Neural crest cell (in vitro differentiated cells): ENCODE measurements around the gene PELI3. TPM values are rescaled to one million over a fixed set of nuclear protein-coding genes. Genes with fewer than 3 reads are reported as not detected.

Source experiments
- DNase-seq: peaks from one replicate; pipeline ENCODE4 v3.0.0; 2021; ENCODE audit warnings: low read depth, mixed read lengths, low spot score
- H3K27ac Mint-ChIP-seq: one replicate; pipeline ENCODE4 v1.8.0; 2021; ENCODE audit warnings: mild to moderate bottlenecking, mixed read lengths; ENCODE audit not compliant: unreplicated experiment
- H3K27me3 Mint-ChIP-seq: 2 replicates; pipeline ENCODE4 v1.8.0; 2021; ENCODE audit warnings: low read depth, mild to moderate bottlenecking, mixed read lengths
- H3K36me3 Mint-ChIP-seq: 2 replicates; pipeline ENCODE4 v1.8.0; 2021; ENCODE audit warnings: low read depth, mild to moderate bottlenecking, mixed read lengths
- H3K4me1 Mint-ChIP-seq: 2 replicates; pipeline ENCODE4 v1.8.0; 2021; ENCODE audit warnings: mixed read lengths
- H3K4me3 Mint-ChIP-seq: one replicate; pipeline ENCODE4 v1.8.0; 2021; ENCODE audit warnings: mild to moderate bottlenecking, mixed read lengths
- H3K9me3 Mint-ChIP-seq: 2 replicates; pipeline ENCODE4 v1.8.0; 2021; ENCODE audit warnings: mixed read lengths
- total RNA-seq: library from RNA; stranded (reverse); gene quantifications from 2 replicates; pipeline ENCODE4 v1.2.1, GENCODE V29; 2021
- TF ChIP-seq, protein P1 (sequence below): fragments of 200-600 bp; sonication (generic); conservative IDR thresholded peaks from 2 replicates; pipeline ENCODE4 v1.5.0; 2021; ENCODE audit warnings: antibody characterized with exemption, mild to moderate bottlenecking

PELI3 gene
- total RNA-seq, 1 donor from 2014 or later: 13.3 TPM

DNA sequence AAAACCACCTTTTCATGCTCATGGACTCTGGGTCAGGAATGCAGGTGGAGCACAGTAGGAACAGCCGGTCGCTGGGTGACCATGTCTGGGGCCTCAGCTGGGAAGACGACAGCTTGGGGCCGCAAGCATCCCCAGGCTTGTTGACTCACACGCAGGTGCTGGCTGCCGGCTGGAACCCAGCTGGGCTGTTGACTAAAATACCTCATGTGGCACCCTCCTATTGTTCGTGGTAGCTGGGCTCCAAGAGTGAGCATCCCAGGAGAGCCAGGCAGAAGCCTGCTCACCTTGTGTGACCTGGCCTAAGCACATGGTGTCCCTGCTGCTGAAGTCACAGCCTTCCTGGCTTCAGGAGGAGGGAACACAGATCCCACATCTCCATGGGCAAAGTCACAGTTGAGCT lies 22.9 kb downstream of the PELI3 start:
- H3K27me3 Mint-ChIP-seq: no peaks in the 10 kb centered on the region
- no peaks in the 10 kb centered on the region for H3K9me3 Mint-ChIP-seq
- TF ChIP-seq, protein P1, sequence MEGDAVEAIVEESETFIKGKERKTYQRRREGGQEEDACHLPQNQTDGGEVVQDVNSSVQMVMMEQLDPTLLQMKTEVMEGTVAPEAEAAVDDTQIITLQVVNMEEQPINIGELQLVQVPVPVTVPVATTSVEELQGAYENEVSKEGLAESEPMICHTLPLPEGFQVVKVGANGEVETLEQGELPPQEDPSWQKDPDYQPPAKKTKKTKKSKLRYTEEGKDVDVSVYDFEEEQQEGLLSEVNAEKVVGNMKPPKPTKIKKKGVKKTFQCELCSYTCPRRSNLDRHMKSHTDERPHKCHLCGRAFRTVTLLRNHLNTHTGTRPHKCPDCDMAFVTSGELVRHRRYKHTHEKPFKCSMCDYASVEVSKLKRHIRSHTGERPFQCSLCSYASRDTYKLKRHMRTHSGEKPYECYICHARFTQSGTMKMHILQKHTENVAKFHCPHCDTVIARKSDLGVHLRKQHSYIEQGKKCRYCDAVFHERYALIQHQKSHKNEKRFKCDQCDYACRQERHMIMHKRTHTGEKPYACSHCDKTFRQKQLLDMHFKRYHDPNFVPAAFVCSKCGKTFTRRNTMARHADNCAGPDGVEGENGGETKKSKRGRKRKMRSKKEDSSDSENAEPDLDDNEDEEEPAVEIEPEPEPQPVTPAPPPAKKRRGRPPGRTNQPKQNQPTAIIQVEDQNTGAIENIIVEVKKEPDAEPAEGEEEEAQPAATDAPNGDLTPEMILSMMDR: no peak
- peaks cover 6% of the 10 kb centered on the region for H3K36me3 Mint-ChIP-seq
- no peaks in the 10 kb centered on the region for H3K4me1 Mint-ChIP-seq
- no peak overlapping the region for H3K4me3 Mint-ChIP-seq
- no peak overlapping the region for H3K27ac Mint-ChIP-seq
- no peak for DNase-seq

DNA sequence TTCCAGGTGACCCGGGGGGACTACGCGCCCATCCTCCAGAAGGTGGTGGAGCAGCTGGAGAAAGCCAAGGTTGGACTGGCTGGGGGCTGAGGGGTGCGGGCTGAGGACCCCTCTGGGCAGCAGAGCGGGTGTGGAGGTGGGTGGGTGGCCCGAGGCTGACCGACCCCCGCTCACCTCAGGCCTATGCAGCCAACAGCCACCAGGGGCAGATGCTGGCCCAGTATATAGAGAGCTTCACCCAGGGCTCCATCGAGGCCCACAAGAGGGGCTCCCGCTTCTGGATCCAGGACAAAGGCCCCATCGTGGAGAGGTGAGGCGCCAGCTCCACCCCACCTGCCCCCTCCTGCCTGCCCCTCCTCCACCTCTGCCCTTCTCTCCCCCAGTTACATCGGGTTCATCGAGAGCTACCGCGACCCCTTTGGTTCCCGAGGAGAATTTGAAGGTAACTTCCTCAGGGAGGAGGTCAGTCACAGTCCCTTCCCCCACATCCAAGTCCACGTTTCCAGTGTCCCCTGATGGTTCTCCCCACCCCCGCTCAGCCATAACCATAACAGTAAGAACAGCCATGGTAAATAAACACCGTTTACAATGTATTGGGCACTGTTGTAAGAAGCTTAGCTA lies 24.7 kb downstream of the PELI3 start:
- TF ChIP-seq, protein P1: peak; percentile 58
- Mint-ChIP-seq H3K27ac (no peak overlapping the region), H3K4me1 (no peaks in the 10 kb centered on the region), H3K36me3 (peaks cover 6% of the 10 kb centered on the region), H3K27me3 (no peaks in the 10 kb centered on the region), H3K4me3 (no peak overlapping the region), H3K9me3 (no peaks in the 10 kb centered on the region)
- no peak for DNase-seq

DNA sequence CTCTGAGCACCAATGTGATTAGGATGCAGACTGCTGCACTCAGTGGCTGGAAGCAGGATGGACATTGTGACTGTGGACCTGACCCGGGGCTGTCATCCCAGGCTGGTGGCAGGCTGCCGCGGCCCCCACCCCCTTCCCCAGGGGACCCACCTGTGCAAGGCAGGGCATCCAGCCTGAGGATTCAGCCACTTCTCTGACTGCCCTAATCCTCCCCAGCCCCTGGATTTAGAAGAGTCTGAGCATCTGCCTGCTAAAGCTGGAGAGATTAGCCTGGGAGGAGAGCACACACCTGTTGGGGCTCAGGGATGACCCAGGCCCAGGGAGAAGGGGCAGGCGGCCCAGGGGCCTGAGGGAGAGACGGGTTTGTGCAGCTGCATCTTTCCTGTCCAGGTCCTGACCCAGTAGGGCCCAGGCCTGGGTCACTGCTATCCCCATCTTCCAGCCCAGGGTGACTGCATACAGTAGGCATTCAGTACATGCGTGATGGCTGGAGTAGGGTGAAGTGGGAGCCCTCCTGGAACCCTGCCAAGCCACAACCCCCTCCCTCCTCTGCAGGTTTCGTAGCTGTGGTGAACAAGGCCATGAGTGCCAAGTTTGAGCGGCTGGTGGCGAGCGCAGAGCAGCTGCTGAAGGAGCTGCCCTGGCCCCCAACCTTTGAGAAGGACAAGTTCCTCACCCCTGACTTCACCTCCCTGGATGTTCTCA lies 25.6 kb downstream of the PELI3 start:
- no peaks in the 10 kb centered on the region for H3K27me3 Mint-ChIP-seq
- no peak overlapping the region for H3K4me3 Mint-ChIP-seq
- H3K4me1 Mint-ChIP-seq: no peaks in the 10 kb centered on the region
- H3K27ac Mint-ChIP-seq: no peak overlapping the region
- TF ChIP-seq, protein P1: no peak
- DNase-seq: no peak
- peaks cover 10% of the 10 kb centered on the region for H3K36me3 Mint-ChIP-seq
- H3K9me3 Mint-ChIP-seq: no peaks in the 10 kb centered on the region

DNA sequence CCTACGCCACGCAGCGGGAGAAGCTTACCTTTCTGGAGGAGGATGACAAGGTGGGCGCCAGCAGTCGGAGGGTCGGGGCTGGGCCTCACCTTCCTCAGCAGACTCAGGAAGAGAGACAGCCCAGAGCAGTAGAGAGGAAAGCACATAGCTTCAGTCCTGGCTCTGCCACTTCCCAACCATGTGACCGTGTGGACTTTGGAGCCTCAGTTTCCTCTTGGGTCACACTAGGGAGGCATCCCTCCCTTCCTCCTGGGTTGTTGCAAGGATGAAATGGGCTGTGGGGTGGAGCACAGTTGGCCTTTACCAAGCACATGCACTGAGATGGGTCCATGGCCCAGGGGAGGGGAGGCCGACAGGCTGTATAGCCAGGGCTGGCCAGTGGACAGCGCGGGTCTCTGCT lies 26.4 kb downstream of the PELI3 start:
- peaks cover 10% of the 10 kb centered on the region for H3K36me3 Mint-ChIP-seq
- H3K4me1 Mint-ChIP-seq: no peaks in the 10 kb centered on the region
- no peak overlapping the region for H3K4me3 Mint-ChIP-seq
- no peak for DNase-seq
- no peak overlapping the region for H3K27ac Mint-ChIP-seq
- H3K27me3 Mint-ChIP-seq: no peaks in the 10 kb centered on the region
- TF ChIP-seq, protein P1: no peak
- no peaks in the 10 kb centered on the region for H3K9me3 Mint-ChIP-seq

DNA sequence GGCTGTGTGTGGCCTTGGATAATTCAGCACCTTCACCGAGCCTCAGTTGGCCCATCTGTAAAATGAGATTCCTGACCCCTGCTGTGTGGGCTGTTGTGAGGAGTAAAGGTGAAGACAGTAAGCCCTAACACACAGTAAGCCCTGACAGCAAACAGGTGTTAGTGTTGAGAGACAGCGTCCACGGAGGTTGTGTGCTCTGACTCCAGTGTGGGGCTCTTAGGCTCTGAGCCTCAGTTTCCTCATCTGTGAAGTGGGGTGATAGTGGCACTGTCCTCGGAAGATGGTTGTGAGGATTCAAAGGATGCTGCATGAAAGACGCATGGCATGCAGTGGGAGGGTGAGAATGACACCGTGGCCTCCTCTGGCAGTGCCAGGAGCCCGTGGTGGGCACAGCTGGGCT lies 27.8 kb downstream of the PELI3 start:
- Mint-ChIP-seq H3K27me3 (no peaks in the 10 kb centered on the region), H3K27ac (no peak overlapping the region), H3K4me1 (no peaks in the 10 kb centered on the region), H3K9me3 (no peaks in the 10 kb centered on the region), H3K4me3 (no peak overlapping the region), H3K36me3 (peaks cover 7% of the 10 kb centered on the region)
- DNase-seq: no peak
- TF ChIP-seq, protein P1: no peak
